ENCODE data around the gene PLCB1.
"Not testable (repeated sequence)": the region's sequence is repeated elsewhere in the genome, so short reads cannot be mapped to it uniquely, and the experiment has no call there.

PLCB1 gene

GRCh38 chr20:8373579-8373978, 241.5 kb downstream of the PLCB1 start:
- DNase-seq, result no peak

GRCh38 chr20:8375898-8376297, 243.8 kb downstream of the PLCB1 start:
- peak; percentile 20 for DNase-seq

DNA sequence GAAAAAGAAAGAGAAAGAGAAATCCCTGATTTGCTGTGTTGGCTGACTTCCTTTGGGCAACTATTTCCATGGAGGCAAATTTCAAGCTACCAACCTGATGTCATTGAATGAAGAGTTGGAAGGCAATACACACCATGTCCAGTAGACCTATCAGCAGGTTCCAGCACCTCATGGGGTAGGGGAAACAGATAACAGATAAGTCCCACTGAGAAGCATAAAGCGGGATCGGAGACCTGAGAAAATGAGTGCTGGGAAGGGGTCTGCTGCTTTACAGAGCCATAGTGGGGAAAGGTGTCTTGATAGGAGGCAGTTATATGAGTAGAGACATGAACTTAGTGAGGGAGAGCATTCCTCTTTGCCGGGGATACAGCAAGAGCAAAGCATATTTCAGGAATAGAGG, 244.9 kb downstream of the PLCB1 start:
- no peak for DNase-seq

- not testable (repeated sequence) for DNase-seq
Observed at GRCh38 chr20:8379125-8379524, 247.1 kb downstream of the PLCB1 start.

DNA sequence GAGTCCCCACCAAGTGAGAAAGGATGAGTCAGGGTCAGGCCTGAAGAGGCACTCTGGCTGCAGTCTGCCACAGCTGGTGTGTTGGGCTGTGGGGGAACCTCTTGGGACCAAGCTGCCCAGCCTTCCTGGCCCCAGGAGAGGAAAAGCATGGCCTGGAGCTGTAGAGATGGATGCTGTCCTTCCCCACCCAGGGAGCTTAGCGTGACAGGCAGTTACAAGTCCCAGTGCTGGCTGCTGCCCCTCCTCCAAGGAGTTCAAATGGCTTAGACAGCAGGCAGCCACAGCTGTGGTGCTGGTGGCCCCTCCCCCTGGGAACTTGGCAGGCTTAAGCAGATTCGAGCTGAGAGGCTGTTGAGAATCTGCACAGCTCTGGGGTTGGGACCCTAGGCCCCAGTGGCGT, 253.2 kb downstream of the PLCB1 start:
- DNase-seq, result peak; percentile 54

GRCh38 chr20:8386991-8387390, 254.9 kb downstream of the PLCB1 start:
- no peak for DNase-seq

DNA sequence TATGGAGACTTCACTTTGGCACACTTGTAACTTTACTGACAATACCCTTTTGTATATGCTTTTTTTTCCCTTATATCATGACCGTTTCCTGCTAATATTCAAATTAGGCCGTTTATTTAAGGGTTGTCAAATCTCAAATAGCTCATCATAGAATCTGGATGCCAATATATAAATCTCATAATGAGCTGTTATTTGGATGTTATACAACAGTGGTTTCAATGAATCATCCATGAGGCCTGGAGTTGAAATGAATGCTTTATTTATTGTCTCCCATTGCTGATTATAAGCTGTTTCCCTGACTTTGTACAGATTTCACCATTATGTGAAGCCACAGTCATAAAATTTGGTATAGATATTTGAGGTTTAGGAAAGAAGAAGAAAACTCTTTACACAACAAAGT, 256.1 kb downstream of the PLCB1 start:
- DNase-seq, result peak; percentile 55

DNA sequence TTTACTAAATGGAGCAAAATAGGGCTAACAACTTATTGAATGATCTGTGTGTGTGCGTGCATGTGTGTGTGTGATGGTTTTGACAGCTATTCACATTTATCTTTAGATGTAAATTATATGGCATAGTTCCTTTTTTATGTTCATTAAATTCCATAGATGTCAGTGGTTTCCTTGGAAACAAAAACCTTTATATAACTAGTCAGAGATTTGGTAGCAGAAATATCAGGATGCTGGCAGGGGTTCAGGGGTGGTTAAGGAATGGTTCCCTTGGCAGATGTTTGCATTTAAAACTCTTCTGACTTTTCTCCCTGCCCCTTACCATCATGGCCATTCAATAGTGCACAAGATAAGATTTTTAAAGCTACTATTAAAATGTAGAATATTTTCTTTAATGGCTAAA, 256.6 kb downstream of the PLCB1 start:
- peak; percentile 39 for DNase-seq

DNA sequence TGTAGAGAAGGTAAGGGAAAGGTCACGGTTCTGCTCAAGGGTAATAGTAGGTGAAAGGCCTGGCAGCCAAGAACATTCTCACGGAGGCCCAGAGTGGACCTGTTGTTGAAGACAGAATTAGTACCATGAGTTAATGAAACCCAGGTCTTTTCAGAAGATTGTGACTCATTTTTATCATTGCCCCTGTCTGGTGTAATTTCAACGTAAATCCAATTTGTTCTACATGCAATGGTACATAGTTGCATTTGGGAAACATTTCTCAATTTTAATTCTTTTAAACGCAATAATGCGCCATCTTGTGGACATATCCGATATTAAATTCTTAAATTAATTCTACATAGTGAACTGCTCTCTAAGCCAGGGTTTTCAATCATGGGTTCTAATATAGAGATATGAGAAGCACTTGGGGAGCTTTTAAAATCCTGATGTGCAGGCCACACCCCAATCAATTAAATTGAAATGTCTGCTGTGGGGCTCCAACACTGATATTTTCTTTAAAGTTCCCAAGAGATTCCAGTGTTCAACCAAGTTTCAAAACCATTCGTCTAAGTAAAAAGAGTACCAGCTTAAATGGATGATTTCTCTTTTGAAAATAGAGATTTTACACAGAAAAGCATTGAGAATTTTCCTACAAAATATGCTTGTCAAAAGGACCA, 257.4 kb downstream of the PLCB1 start:
- DNase-seq, result peak; percentile 50

- DNase-seq, result no peak
Observed at GRCh38 chr20:8390037-8390433, 258.0 kb downstream of the PLCB1 start.

GRCh38 chr20:8390500-8390899, 258.4 kb downstream of the PLCB1 start:
- DNase-seq, result no peak

GRCh38 chr20:8393381-8393780, 261.3 kb downstream of the PLCB1 start:
- DNase-seq, result no peak

- DNase-seq, result peak; percentile 29
Observed at GRCh38 chr20:8394308-8394945, 262.4 kb downstream of the PLCB1 start.

GRCh38 chr20:8395956-8396355, 263.9 kb downstream of the PLCB1 start:
- no peak for DNase-seq

DNA sequence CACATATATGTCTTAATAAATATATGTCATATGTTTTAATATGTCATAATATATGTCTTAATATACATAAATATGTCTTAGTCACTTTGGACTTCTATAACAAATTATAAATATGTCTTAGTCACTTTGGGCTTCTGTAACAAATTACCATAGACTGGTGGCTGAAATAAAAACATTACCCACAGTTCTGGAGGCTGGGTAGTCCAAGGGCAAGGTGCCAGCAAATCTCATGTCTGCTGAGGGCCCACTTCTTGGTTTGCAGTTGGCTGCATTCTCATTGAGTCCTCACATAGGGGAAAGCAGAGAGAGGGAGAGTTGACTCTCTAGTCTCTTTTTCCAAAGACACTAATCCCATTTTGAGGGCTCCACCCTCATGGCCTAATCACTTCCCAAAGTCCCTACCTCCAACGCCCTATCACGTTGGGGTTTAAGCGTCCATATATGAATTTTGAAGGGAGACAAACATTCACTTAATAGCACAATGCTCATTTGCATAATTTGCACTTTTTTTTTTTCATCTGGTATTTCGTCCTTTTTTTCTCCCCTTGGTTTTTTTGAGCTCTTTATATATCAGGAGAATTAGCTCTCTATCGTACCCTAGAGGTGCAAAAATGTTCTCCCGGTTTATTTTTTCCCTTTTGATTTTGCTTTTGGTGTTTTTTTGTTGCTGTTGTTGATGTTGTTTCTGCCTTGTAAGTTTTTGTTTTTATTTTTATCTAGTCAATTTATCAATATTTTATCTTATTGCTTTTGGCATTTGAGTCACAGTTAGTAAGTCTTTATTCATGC, 266.4 kb downstream of the PLCB1 start:
- no peak for DNase-seq

DNA sequence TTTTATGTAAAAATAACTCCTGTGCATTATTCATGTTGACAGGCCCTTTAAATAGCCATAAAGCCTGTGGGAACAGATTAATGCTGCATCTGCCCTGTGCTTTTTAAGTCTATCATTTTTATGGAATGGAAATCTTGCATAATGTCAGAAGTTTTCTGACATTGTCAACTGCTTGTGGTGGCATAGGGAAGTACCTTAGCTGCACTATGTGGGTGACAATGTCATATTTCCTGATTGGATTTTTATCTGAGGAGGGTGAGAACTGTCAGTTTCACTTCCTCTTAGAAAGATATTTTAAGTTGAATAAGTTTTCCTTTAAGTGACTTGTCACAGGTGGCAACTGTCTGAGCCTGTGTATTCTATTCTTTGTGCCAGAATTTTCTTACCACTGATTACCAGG, 267.9 kb downstream of the PLCB1 start:
- no peak for DNase-seq

GRCh38 chr20:8400486-8400885, 268.4 kb downstream of the PLCB1 start:
- no peak for DNase-seq

GRCh38 chr20:8401556-8401955, 269.5 kb downstream of the PLCB1 start:
- peak; percentile 20 for DNase-seq

GRCh38 chr20:8402798-8403197, 270.7 kb downstream of the PLCB1 start:
- DNase-seq, result no peak

GRCh38 chr20:8404912-8405635, 273.0 kb downstream of the PLCB1 start:
- no peak for DNase-seq

DNA sequence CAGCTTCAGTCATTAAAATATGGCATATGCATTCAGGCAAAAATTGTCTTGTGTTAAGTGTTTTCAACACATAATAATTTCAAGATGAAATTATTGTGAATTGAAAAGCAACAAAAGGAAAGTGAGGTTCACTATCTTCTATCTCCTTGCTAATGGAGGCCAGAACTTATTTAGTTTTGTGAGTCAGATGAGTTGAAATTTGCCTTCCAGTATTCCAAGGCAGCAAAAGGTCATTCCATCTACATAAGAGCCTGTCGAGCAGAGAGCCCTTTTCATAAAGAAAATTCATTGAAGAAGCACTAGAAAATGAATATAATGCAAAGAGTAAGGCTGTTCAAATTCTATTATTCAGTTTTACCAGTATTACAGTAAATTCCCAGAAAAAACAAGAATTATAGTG, 274.3 kb downstream of the PLCB1 start:
- no peak for DNase-seq

- no peak for DNase-seq
Observed at GRCh38 chr20:8408587-8409307, 276.7 kb downstream of the PLCB1 start.

DNA sequence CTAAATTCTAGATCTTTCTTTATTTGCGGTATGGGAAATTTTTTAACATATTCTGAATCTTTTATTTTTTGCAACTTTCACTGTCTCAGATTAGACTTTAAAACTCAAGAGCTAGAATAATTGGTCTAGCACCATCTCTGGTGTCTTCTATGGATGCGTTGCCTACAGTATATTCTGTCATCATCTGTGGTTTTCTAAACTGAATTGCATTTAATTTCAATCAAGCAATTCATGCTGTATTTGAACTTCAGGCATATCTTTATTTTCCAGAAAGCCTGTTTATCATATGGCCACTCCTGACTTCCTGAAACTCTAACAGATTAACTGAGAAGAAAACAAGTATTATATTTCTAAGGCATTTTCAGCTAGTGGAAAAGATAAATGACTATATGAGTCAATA, 281.6 kb downstream of the PLCB1 start:
- no peak for DNase-seq
